C4-2B (cell line): ENCODE measurements around the gene LIN7C.

Experiments used
- ZFX ChIP-seq: fragments of 450-650 bp; IDR thresholded peaks from 2 replicates; pipeline ENCODE4 v1.6.1; 2017
- TF ChIP-seq, protein P1 (sequence below): fragments of 450-650 bp; conservative IDR thresholded peaks from 2 replicates; pipeline ENCODE4 v1.5.1; 2017; ENCODE audit warnings: mild to moderate bottlenecking

DNA sequence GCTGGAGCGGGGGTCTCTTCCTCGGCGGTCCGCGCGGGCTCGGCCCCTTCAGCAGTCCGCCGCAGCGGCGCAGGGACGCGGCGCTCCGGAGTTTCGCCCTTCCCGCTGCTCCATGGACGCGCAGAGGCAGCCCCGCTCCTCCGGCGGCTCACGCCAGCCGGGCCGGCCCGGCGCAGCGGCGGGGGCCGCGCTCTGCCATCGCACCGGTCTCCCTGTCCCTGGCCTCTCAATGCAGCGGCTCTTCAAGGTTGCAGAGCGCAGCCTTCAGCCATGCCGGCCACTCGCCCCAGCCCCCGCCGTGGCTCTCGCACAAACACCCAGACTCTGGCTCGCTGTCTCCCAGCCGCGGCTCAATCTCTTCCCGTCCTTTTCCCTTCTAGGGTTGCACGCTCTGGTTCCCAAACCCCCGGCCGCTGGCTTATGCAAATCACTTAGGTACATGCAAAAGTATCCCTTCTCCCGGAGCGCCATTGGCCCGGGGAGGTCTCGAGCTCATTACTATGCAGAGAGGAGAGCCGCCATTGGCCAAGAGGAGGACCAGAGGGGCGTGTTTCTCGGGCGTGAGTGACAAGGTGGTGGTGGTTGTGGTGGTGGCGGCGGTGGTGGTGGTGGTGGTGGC, 34.1 kb downstream of the LIN7C start, which contains the start of gene LGR4:
- TF ChIP-seq, protein P1, sequence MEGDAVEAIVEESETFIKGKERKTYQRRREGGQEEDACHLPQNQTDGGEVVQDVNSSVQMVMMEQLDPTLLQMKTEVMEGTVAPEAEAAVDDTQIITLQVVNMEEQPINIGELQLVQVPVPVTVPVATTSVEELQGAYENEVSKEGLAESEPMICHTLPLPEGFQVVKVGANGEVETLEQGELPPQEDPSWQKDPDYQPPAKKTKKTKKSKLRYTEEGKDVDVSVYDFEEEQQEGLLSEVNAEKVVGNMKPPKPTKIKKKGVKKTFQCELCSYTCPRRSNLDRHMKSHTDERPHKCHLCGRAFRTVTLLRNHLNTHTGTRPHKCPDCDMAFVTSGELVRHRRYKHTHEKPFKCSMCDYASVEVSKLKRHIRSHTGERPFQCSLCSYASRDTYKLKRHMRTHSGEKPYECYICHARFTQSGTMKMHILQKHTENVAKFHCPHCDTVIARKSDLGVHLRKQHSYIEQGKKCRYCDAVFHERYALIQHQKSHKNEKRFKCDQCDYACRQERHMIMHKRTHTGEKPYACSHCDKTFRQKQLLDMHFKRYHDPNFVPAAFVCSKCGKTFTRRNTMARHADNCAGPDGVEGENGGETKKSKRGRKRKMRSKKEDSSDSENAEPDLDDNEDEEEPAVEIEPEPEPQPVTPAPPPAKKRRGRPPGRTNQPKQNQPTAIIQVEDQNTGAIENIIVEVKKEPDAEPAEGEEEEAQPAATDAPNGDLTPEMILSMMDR, result no peak
- peak; percentile 86 for TF ChIP-seq ZFX
